IMR-90 (cell line): Measurements from ENCODE around the gene VAT1.

Source experiments
- BHLHE40 ChIP-seq: fragments of 150-350 bp; IDR thresholded peaks from 2 replicates; pipeline ENCODE4 v1.6.1; 2016; ENCODE audit warnings: mild to moderate bottlenecking, low read depth, low read length
- CEBPB ChIP-seq: IDR thresholded peaks from 2 replicates; pipeline ENCODE4 v1.6.1; 2012; ENCODE audit warnings: low read depth, low read length, improper control_type of control experiment
- FOS ChIP-seq: fragments of 150-350 bp; IDR thresholded peaks from 2 replicates; pipeline ENCODE4 v1.6.1; 2016; ENCODE audit warnings: low read depth, low read length
- MAFK ChIP-seq: IDR thresholded peaks from 2 replicates; pipeline ENCODE4 v1.6.1; 2012; ENCODE audit warnings: low read depth, low read length, improper control_type of control experiment
- MAZ ChIP-seq: IDR thresholded peaks from 2 replicates; pipeline ENCODE4 v1.6.1; 2012; ENCODE audit warnings: low read depth, mild to moderate bottlenecking, low read length, improper control_type of control experiment, moderate library complexity, borderline replicate concordance
- MXI1 ChIP-seq: IDR thresholded peaks from 2 replicates; pipeline ENCODE4 v1.6.1; 2012; ENCODE audit warnings: low read depth, mild to moderate bottlenecking, low read length, moderate library complexity, borderline replicate concordance
- NFE2L2 ChIP-seq: fragments of 150-350 bp; IDR thresholded peaks from 2 replicates; pipeline ENCODE4 v1.6.1; 2016; ENCODE audit warnings: low read depth, mild to moderate bottlenecking, low read length
- POLR2A ChIP-seq: IDR thresholded peaks from 2 replicates; pipeline ENCODE4 v1.6.1; 2012; ENCODE audit warnings: mild to moderate bottlenecking, low read depth, low read length
- RAD21 ChIP-seq: IDR thresholded peaks from 2 replicates; pipeline ENCODE4 v1.6.1; 2012; ENCODE audit warnings: low read length, improper control_type of control experiment
- RFX5 ChIP-seq: IDR thresholded peaks from 2 replicates; pipeline ENCODE4 v1.8.0; 2012; ENCODE audit warnings: low read depth, mild to moderate bottlenecking, low read length, moderate library complexity
- SMC3 ChIP-seq: fragments of 150-350 bp; IDR thresholded peaks from 2 replicates; pipeline ENCODE4 v1.6.1; 2016; ENCODE audit warnings: low read depth, mild to moderate bottlenecking, antibody characterized with exemption, low read length, moderate library complexity
- TF ChIP-seq, protein P1 (sequence below): conservative IDR thresholded peaks from 2 replicates; pipeline ENCODE4 v1.5.1; 2012; ENCODE audit warnings: mild to moderate bottlenecking, low read depth, low read length, improper control_type of control experiment
- TF ChIP-seq, protein P2 (sequence below): fragments of 150-350 bp; IDR thresholded peaks from 2 replicates; pipeline ENCODE4 v1.6.1; 2017; ENCODE audit warnings: mild to moderate bottlenecking, antibody characterized with exemption, low read length, low read depth

DNA sequence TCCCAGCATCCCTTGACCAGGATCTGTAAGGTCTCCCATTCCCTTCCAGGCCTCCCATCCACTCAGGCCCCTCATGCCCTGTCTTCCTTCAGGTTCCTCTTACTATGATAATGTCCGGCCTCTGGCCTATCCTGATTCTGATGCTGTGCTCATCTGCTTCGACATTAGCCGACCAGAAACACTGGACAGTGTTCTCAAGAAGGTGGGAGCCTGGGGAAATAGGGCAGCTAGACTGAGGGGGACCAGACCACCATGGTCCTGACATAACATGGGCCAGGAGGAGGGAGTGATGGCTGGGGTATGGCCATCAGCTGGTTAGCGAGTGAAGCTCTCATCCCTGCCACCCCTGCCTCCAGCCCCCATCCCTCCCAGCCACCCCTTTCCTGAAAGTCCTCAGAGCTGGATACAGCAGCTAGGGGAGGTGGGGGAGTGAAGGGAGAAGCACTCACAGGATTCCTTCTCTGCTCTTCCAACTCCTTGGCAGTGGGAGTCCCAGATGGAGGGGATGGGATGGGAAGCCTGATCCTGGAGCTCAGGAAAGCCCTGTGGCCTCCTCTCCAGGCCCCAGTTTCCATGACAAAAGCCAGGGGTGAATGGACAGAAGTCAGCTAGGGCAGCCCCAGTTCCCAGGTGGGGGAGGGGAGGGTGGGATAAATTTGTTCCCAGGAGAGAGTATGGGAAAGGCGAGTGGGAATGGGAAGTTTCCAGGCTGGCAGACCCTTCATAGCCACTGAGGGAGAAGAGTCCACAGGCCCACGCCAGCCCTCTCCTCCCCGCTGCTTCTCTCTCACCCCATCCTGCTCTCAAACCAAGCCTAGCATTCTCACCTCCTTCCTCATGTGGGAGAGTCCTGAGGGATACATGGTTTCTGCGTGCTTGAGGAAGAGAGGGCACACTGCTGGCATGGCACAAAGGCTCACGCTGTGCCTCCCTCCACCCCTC lies 5.2 kb upstream of the VAT1 start:
- TF ChIP-seq POLR2A (no peak), FOS (no peak), SMC3 (no peak), RAD21 (no peak), MAFK (no peak), CEBPB (no peak), NFE2L2 (no peak), RFX5 (no peak), BHLHE40 (no peak), MAZ (no peak), MXI1 (no peak)
- TF ChIP-seq, protein P1, sequence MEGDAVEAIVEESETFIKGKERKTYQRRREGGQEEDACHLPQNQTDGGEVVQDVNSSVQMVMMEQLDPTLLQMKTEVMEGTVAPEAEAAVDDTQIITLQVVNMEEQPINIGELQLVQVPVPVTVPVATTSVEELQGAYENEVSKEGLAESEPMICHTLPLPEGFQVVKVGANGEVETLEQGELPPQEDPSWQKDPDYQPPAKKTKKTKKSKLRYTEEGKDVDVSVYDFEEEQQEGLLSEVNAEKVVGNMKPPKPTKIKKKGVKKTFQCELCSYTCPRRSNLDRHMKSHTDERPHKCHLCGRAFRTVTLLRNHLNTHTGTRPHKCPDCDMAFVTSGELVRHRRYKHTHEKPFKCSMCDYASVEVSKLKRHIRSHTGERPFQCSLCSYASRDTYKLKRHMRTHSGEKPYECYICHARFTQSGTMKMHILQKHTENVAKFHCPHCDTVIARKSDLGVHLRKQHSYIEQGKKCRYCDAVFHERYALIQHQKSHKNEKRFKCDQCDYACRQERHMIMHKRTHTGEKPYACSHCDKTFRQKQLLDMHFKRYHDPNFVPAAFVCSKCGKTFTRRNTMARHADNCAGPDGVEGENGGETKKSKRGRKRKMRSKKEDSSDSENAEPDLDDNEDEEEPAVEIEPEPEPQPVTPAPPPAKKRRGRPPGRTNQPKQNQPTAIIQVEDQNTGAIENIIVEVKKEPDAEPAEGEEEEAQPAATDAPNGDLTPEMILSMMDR, result no peak
- TF ChIP-seq, protein P2, sequence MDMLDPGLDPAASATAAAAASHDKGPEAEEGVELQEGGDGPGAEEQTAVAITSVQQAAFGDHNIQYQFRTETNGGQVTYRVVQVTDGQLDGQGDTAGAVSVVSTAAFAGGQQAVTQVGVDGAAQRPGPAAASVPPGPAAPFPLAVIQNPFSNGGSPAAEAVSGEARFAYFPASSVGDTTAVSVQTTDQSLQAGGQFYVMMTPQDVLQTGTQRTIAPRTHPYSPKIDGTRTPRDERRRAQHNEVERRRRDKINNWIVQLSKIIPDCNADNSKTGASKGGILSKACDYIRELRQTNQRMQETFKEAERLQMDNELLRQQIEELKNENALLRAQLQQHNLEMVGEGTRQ, result no peak
